HEK293 (cell line): ENCODE measurements around the gene SMIM24.

Experiments used
- CTCF ChIA-PET: fragments of 350-600 bp; formaldehyde crosslinking; extraction: SDS; loops from one replicate; lab custom pipeline; 2021; ENCODE audit warnings: antibody characterized with exemption; lab: Yijun Ruan, JAX
- POLR2A ChIA-PET: fragments of 300-600 bp; formaldehyde crosslinking; extraction: SDS; loops from one replicate; lab custom pipeline; 2020; ENCODE audit warnings: antibody characterized with exemption, inconsistent platforms; lab: Yijun Ruan, JAX
- H3K27ac ChIP-seq: fragments of 200-500 bp; sonication (Bioruptor generic); 2 replicates; pipeline ENCODE4 v1.5.1; 2014; ENCODE audit warnings: low read depth, low read length, control low read depth, inconsistent platforms; ENCODE audit errors: extremely low read depth
- H3K36me3 ChIP-seq, 2 experiments: fragments of 200-500 bp in 1 of 2; sonication (Bioruptor generic) in 1 of 2; 1 replicate in 1 of 2; 2 replicates in 1 of 2; pipeline ENCODE4 v1.5.1; 2014 to 2017; ENCODE audit warnings: inconsistent platforms in 2 of 2, low read length in 2 of 2; ENCODE audit not compliant: control insufficient read depth in 2 of 2, insufficient read depth in 1 of 2
- H3K4me1 ChIP-seq: fragments of 200-500 bp; sonication (Bioruptor generic); 2 replicates; pipeline ENCODE4 v1.5.1; 2014; ENCODE audit warnings: mild to moderate bottlenecking, low read length, inconsistent platforms; ENCODE audit not compliant: control insufficient read depth, insufficient read depth
- H3K4me3 ChIP-seq: 2 replicates; pipeline ENCODE4 v1.5.1; 2011; ENCODE audit warnings: low read depth, mild to moderate bottlenecking, control low read depth, low read length, moderate library complexity
- H3K9me3 ChIP-seq: fragments of 200-500 bp; sonication (Bioruptor generic); 2 replicates; pipeline ENCODE4 v1.5.1; 2014; ENCODE audit warnings: low read depth, low read length, inconsistent platforms; ENCODE audit not compliant: control insufficient read depth, insufficient read depth
- AEBP2 ChIP-seq: fragments of 450-650 bp; formaldehyde crosslinking; IDR thresholded peaks from 2 replicates; pipeline ENCODE4 v1.5.1; 2016; ENCODE audit warnings: missing biosample characterization, missing genetic modification characterization, borderline replicate concordance
- IKZF3 ChIP-seq: fragments of 450-650 bp; IDR thresholded peaks from 2 replicates; pipeline ENCODE4 v1.5.0; 2018; ENCODE audit warnings: missing biosample characterization, mild to moderate bottlenecking, missing genetic modification characterization, moderate library complexity
- KLF8 ChIP-seq: fragments of 450-650 bp; formaldehyde crosslinking; IDR thresholded peaks from 2 replicates; pipeline ENCODE4 v1.5.1; 2016; ENCODE audit warnings: missing biosample characterization, missing genetic modification characterization
- ZIC2 ChIP-seq: fragments of 450-650 bp; formaldehyde crosslinking; IDR thresholded peaks from 2 replicates; pipeline ENCODE4 v1.5.1; 2016; ENCODE audit warnings: missing biosample characterization, missing genetic modification characterization
- ZNF10 ChIP-seq: fragments of 450-650 bp; formaldehyde crosslinking; IDR thresholded peaks from 2 replicates; pipeline ENCODE4 v1.5.1; 2017; ENCODE audit warnings: missing biosample characterization, missing genetic modification characterization
- ZNF280C ChIP-seq: fragments of 450-650 bp; formaldehyde crosslinking; IDR thresholded peaks from 2 replicates; pipeline ENCODE4 v1.5.1; 2016; ENCODE audit warnings: missing biosample characterization, missing genetic modification characterization
- ZNF555 ChIP-seq: fragments of 450-650 bp; formaldehyde crosslinking; conservative IDR thresholded peaks from 2 replicates; pipeline ENCODE4 v1.5.1; 2017; ENCODE audit warnings: missing biosample characterization, mild to moderate bottlenecking, missing genetic modification characterization, inconsistent platforms
- ZNF571 ChIP-seq: fragments of 450-650 bp; formaldehyde crosslinking; IDR thresholded peaks from 2 replicates; pipeline ENCODE4 v1.5.0; 2017; ENCODE audit warnings: missing biosample characterization, missing genetic modification characterization
- ZNF626 ChIP-seq: fragments of 450-650 bp; sonication (Bioruptor Pico); formaldehyde crosslinking; IDR thresholded peaks from 2 replicates; pipeline ENCODE4 v1.5.1; 2018; ENCODE audit warnings: missing biosample characterization, missing genetic modification characterization, inconsistent platforms
- ZNF654 ChIP-seq: fragments of 450-650 bp; formaldehyde crosslinking; IDR thresholded peaks from 2 replicates; pipeline ENCODE4 v1.5.1; 2016; ENCODE audit warnings: low read depth, missing biosample characterization, missing genetic modification characterization
- ZNF664 ChIP-seq: fragments of 450-650 bp; formaldehyde crosslinking; IDR thresholded peaks from 2 replicates; pipeline ENCODE4 v1.5.1; 2016; ENCODE audit warnings: missing biosample characterization, missing genetic modification characterization
- ZNF776 ChIP-seq: fragments of 450-650 bp; formaldehyde crosslinking; IDR thresholded peaks from 2 replicates; pipeline ENCODE4 v1.5.0; 2017; ENCODE audit warnings: missing biosample characterization, missing genetic modification characterization, borderline replicate concordance
- TF ChIP-seq, protein P1 (sequence below): fragments of 450-650 bp; formaldehyde crosslinking; IDR thresholded peaks from 2 replicates; pipeline ENCODE4 v1.5.1; 2016; ENCODE audit warnings: missing biosample characterization, missing genetic modification characterization

Gene SMIM24

GRCh38 chr19:3441089-3441985, 39.0 kb downstream of the SMIM24 start:
- H3K9me3 ChIP-seq, result no peaks in the 10 kb centered on the region
- TF ChIP-seq ZNF776 (tag by site-specific recombination) (no peak), ZNF664 (tag by site-specific recombination) (no peak), ZNF280C (tag by site-specific recombination) (no peak), ZNF555 (tag by site-specific recombination) (no peak), ZNF10 (tag by site-specific recombination) (no peak)
- TF ChIP-seq, all 188 proteins: peak for 0
- H3K4me3 ChIP-seq, result no peak overlapping the region
- no peak overlapping the region for H3K27ac ChIP-seq
- no peaks in the 10 kb centered on the region for H3K4me1 ChIP-seq
- POLR2A ChIA-PET, result interaction anchor here (0.6 kb wide), 1 partner anchor 9 kb away, joined by 3 read pairs; no protein-coding TSS in a partner anchor
- CTCF ChIA-PET, result interaction anchor here (0.5 kb wide), 1 partner anchor 48 kb away, joined by 9 read pairs; no protein-coding TSS in a partner anchor
- peaks cover 4 to 29% of the 10 kb centered on the region in 2 experiments; a peak in 2 of 3 replicates for H3K36me3 ChIP-seq

DNA sequence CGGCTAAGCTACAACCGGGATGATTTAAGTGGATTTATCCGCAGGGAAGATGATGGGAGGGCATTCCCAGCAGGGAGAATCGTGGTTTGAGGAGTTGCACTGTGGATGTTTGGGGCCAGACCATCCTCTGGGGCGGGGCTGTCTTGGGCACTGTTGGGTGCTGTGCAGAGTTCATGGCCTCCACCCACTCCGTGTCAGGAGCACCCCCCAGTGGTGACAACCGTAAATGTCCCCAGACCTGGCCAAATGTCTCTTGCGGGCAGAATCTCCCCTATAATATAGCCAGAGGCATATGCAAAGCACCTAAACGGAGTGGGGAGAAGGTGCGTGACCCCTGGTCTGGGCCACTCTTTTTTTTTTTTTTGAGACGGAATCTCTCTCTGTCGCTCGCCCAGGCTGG, 40.2 kb downstream of the SMIM24 start:
- no peak for TF ChIP-seq ZNF626 (tag by site-specific recombination)
- no peak for TF ChIP-seq ZNF571 (tag by site-specific recombination)
- 0 out of 2 replicates have a peak, but pooled peaks have one; percentile 13 for TF ChIP-seq IKZF3
- TF ChIP-seq, protein P1, sequence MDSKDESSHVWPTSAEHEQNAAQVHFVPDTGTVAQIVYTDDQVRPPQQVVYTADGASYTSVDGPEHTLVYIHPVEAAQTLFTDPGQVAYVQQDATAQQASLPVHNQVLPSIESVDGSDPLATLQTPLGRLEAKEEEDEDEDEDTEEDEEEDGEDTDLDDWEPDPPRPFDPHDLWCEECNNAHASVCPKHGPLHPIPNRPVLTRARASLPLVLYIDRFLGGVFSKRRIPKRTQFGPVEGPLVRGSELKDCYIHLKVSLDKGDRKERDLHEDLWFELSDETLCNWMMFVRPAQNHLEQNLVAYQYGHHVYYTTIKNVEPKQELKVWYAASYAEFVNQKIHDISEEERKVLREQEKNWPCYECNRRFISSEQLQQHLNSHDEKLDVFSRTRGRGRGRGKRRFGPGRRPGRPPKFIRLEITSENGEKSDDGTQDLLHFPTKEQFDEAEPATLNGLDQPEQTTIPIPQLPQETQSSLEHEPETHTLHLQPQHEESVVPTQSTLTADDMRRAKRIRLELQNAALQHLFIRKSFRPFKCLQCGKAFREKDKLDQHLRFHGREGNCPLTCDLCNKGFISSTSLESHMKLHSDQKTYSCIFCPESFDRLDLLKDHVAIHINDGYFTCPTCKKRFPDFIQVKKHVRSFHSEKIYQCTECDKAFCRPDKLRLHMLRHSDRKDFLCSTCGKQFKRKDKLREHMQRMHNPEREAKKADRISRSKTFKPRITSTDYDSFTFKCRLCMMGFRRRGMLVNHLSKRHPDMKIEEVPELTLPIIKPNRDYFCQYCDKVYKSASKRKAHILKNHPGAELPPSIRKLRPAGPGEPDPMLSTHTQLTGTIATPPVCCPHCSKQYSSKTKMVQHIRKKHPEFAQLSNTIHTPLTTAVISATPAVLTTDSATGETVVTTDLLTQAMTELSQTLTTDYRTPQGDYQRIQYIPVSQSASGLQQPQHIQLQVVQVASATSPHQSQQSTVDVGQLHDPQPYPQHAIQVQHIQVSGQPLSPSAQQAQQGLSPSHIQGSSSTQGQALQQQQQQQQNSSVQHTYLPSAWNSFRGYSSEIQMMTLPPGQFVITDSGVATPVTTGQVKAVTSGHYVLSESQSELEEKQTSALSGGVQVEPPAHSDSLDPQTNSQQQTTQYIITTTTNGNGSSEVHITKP (tag by site-specific recombination), result 0 out of 2 replicates have a peak, but pooled peaks have one; percentile 18
- TF ChIP-seq ZIC2 (tag by site-specific recombination), result 0 out of 2 replicates have a peak, but pooled peaks have one; percentile 18
- no peak for TF ChIP-seq ZNF555 (tag by site-specific recombination)
- TF ChIP-seq ZNF654 (tag by site-specific recombination), result peak; percentile 25
- TF ChIP-seq AEBP2 (tag by site-specific recombination), result no peak
- 0 out of 2 replicates have a peak, but pooled peaks have one; percentile 22 for TF ChIP-seq KLF8 (tag by site-specific recombination)
- H3K4me3 ChIP-seq, result no peak overlapping the region
- POLR2A ChIA-PET, result no interaction called here
- no peaks in the 10 kb centered on the region for H3K9me3 ChIP-seq
- no peak overlapping the region for H3K27ac ChIP-seq
- peaks cover 4 to 17% of the 10 kb centered on the region in 2 experiments; a peak in 2 of 3 replicates for H3K36me3 ChIP-seq
- H3K4me1 ChIP-seq, result no peaks in the 10 kb centered on the region
- CTCF ChIA-PET, result interaction anchor here (0.7 to 1.4 kb wide), 3 partner anchors 19 to 94 kb away, joined by 3 read pairs; no protein-coding TSS in a partner anchor
